RWPE1 (cell line): ENCODE data around the gene SPRED3.

Experiments
- CTCF ChIA-PET: fragments of 350-600 bp; sonication (Branson Sonifier 250); formaldehyde crosslinking; extraction: SDS; loops from one replicate; lab custom pipeline; 2021; lab: Yijun Ruan, JAX
- POLR2A ChIA-PET: fragments of 400-600 bp; formaldehyde crosslinking; extraction: SDS; loops from one replicate; lab custom pipeline; 2020; ENCODE audit warnings: antibody characterized with exemption; ENCODE audit not compliant: low non-redundant PET; lab: Yijun Ruan, JAX
- DNase-seq: peaks from one replicate; pipeline ENCODE4 v3.0.0; 2012; ENCODE audit warnings: low spot score
- H3K27ac ChIP-seq: fragments of 450-650 bp; 2 replicates; pipeline ENCODE4 v1.5.1; 2017
- CTCF ChIP-seq: fragments of 450-650 bp; conservative IDR thresholded peaks from 2 replicates; pipeline ENCODE4 v1.5.1; 2017; ENCODE audit warnings: low read depth, mild to moderate bottlenecking

SPRED3 gene

DNA sequence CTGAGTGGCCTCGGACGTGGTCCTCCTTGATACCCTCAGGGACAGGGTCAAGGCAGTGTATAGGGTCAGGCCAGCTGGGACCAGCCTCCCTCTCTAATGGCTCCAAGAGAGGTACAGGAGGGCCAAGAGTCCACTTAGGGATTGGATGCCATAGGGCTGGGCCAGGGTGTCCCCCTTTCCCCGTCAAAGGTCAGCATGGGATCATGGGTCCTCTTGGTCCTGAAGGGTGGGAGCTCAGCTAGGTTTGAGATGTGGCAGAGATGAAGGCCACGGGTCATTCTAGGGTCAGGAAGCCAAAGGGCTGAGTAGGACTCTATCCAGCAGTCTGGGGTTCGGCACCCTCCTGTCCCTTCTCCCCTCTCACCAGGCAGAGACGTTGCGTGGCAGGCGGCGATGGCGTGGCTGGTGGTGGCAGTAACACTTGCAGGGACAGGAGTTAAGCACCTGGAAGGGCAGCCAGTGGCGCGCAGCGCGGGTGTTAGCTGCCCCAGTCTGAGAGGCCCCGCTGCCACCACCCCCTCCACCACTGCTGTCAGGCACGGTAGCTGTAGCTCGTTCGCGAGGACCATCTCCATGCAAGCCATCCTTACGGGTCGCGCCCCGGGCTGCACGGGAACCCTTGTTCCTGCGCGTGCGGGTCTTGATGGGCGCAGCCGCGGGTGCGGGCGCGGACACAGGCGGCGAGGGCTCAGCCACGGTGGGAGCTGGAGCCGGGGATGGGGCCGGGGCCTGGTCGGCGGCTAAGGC, 3.3 kb upstream of the SPRED3 start:
- TF ChIP-seq CTCF = no peak
- DNase-seq = no peak
- POLR2A ChIA-PET = no interaction called here
- peak overlapping the region; percentile 51 for H3K27ac ChIP-seq
- CTCF ChIA-PET = interaction anchor here (0.5 kb wide), 1 partner anchor 34 kb away, joined by 3 read pairs; no protein-coding TSS in a partner anchor

GRCh38 chr19:38385804-38386257, 2.7 kb upstream of the SPRED3 start:
- ChIA-PET POLR2A (no interaction called here), CTCF (no interaction called here)
- TF ChIP-seq CTCF = no peak
- no peak for DNase-seq
- no peak overlapping the region for H3K27ac ChIP-seq

DNA sequence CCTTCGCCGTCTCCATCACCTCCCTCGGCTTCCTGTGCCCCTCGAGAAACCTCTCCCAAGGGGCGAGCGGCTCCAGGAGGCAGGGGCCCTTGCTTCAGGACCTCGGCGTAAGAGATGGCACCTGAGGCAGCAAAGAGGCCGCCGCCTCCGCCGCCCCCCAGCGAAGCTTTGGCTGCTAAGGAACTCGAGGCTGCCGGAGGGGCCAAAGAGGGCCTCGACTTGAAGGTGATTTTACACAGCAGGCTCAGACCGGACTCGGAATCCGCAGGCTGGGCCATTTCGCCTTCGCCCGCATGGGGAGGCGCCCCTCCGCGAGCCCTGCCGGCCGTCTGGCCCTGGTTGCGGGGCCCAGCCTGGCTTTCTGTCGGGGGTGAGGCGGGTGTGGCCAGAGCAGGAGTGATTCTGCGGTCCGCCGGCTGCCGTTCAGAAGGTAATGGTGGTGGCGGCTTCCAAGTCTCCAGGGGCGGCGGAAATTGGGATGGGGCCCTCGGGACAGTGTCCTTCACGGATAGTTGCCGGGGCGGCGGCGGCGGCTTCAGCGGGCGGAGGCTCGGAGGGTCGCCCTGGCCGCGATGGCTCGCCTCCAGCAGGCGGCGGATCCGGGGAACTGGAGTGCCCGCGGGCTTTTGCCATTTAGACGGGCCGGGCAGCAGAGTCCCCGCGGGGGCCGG, 2.1 kb upstream of the SPRED3 start:
- ChIA-PET CTCF (no interaction called here), POLR2A (no interaction called here)
- DNase-seq = no peak
- H3K27ac ChIP-seq = peak overlapping the region; percentile 94
- TF ChIP-seq CTCF = no peak

GRCh38 chr19:38386971-38387549, 1.4 kb upstream of the SPRED3 start:
- POLR2A ChIA-PET = interaction anchor here (0.6 to 1.7 kb wide), 2 partner anchors 12 to 144 kb away, joined by 8 to 14 read pairs; partner anchors contain the start of gene PSMD8
- no peak for TF ChIP-seq CTCF
- CTCF ChIA-PET = interaction anchor here (0.6 to 0.7 kb wide), 2 partner anchors 28 to 520 kb away, joined by 4 read pairs; no protein-coding TSS in a partner anchor
- H3K27ac ChIP-seq = peak overlapping the region; percentile 94
- no peak for DNase-seq

GRCh38 chr19:38387550-38388348, 748 bp upstream of the SPRED3 start, which contains the start of gene GGN:
Gene GGN (minus strand): TSS chr19:38388034. CDS start chr19:38387261, 773 bp downstream.
- POLR2A ChIA-PET = interaction anchor here (0.6 to 1.7 kb wide), 4 partner anchors 13 to 145 kb away, joined by 3 to 14 read pairs (median 8); partner anchors contain the start of genes CATSPERG and PSMD8
- TF ChIP-seq CTCF = no peak
- H3K27ac ChIP-seq = peak within 1 kb of the TSS; percentile 94
- CTCF ChIA-PET = interaction anchor here (0.6 to 0.7 kb wide), 2 partner anchors 28 to 519 kb away, joined by 4 read pairs; no protein-coding TSS in a partner anchor
- peak; percentile 98 for DNase-seq
